Measurements from ENCODE around the gene CDC34.

The CDC34 gene, protein sequence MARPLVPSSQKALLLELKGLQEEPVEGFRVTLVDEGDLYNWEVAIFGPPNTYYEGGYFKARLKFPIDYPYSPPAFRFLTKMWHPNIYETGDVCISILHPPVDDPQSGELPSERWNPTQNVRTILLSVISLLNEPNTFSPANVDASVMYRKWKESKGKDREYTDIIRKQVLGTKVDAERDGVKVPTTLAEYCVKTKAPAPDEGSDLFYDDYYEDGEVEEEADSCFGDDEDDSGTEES
- total RNA-seq, result 17.5 to 39.6 (median 30.5) reads per million in 9 experiments

DNA sequence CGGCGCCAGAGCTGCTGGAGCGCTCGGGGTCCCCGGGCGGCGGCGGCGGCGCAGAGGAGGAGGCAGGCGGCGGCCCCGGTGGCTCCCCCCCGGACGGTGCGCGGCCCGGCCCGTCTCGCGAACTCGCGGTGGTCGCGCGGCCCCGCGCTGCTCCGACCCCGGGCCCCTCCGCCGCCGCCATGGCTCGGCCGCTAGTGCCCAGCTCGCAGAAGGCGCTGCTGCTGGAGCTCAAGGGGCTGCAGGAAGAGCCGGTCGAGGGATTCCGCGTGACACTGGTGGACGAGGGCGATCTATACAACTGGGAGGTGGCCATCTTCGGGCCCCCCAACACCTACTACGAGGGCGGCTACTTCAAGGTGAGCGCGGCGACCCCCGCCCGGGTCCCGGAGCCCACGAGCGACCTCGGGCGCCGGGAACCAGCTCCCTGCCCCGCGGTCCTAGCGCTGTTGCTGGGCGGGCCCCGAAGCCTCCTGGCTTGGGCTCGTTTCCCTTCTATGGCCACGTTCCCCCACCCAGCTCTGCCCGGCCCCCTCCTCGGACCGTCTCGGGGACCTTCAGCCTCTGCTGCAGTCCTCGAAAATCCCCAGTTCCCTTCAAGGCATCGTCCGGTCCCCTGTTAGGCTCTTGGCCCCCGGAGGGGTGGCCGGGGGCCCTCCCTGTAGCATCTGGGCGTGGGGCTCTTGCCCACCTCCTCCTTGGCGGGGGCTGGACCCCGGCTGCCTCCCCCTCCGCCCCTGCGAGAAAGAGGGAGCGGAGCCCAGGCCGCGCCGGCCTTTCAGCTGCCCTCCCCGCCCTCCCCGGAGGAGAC, at the start of gene CDC34:
CDC34 (plus strand) TSS at position 8 of the 808 bp plus-strand sequence; CDS start at position 180, 172 bp downstream.
- H3K36me3 Mint-ChIP-seq (ENCODE audit: insufficient read depth), result peaks cover 35% of the 10 kb centered on the region
- no peaks in the 10 kb centered on the region for H3K27me3 Mint-ChIP-seq
- peak within 1 kb of the TSS; percentile 59 to 69 for H3K27ac Mint-ChIP-seq
- peak within 1 kb of the TSS; percentile 83 to 84 for H3K4me3 Mint-ChIP-seq
- DNase-seq, result no peak
- ATAC-seq (replicated peaks), result peak; percentile 30
- H3K9me3 Mint-ChIP-seq, result no peaks in the 10 kb centered on the region
- peaks cover 15 to 16% of the 10 kb centered on the region in 2 donors for H3K4me1 Mint-ChIP-seq (ENCODE audit: low read depth in 2 of 2)

DNA sequence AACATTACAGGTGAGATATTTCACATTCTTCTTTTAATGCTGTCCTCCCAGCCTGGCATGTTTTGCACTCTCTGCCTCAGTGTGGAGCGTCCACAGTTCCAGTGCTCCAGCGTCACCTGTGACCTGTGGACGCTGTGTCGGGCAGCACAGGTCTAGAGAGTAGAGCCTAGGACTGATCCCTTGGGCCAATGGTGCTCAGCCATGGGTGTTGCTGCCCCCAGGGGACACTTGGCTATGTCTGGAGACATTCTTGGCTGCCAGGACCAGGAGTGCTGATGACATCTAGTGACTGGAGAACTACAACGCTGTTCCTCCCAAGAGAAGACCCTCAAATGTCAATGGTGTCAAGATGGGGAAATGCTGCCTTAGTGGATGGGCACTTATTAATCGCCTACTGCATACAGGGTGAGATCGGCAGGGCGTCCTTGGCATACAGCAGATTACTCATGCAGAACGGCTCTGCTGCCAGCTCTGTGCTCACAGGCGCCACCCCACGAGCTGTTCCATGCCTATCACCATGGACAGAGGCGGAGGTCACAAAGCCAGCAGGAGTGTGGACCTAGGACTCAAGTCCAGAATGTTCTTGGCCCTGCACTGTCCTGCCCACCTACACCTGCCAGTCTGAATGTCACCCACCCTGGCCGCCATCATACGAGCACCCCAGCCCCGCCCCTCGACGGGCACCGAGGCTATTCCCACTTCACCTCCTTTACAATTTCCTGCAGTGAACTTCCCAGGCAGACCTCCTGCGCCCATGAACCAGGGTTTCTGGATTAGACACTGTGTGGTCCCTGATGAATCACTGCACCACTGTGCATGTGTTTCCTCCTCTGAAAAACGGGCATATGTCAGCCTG, 49.1 kb upstream of the CDC34 start:
- peak overlapping the region in 1 of 2 donors; percentile 93 for H3K27ac Mint-ChIP-seq
- peaks cover 10 to 19% of the 10 kb centered on the region in 2 donors for H3K4me1 Mint-ChIP-seq (ENCODE audit: low read depth in 2 of 2)
- DNase-seq, result no peak
- no peak overlapping the region for H3K4me3 Mint-ChIP-seq
- no peak for ATAC-seq (replicated peaks)
- peaks cover 4 to 22% of the 10 kb centered on the region in 2 donors for H3K27me3 Mint-ChIP-seq
- H3K9me3 Mint-ChIP-seq, result peaks cover 14 to 19% of the 10 kb centered on the region in 2 donors
- peaks cover 38% of the 10 kb centered on the region for H3K36me3 Mint-ChIP-seq (ENCODE audit: insufficient read depth)

DNA sequence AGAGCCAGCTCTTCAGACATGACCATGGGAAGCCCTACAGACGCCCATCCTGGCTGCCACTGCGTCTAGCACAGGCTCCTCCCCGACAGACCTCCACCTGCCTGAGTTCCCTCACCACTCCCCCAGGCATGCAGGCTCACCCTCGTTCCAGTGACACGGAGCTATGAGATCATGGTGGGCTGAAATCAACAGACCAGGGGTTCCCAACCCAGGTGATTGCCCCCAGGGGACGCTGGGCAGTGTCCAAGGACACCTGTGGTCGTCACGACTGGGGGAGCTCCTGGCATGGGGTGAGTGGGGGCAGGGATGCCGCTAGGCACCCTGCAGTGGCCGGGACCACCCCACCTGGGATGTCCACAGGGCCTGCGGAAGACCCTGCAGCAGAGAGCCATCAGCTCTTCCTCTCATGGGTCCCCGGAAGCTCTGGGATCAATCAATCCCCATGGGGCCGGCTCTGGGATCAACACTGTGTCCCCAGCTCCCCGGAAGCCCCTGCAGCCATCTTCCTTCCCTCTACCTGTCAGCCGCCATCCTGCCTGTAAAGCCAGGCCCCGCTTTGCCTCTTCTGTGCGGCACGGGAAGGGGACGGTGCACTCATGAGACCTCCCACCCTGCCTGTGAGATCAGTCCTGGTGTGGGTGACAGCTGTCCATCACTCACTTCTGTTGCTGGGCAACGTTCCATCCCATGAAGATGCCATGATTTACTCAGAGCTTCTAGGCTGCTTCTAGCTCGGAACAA, 48.1 kb upstream of the CDC34 start:
- peaks cover 42% of the 10 kb centered on the region for H3K36me3 Mint-ChIP-seq (ENCODE audit: insufficient read depth)

DNA sequence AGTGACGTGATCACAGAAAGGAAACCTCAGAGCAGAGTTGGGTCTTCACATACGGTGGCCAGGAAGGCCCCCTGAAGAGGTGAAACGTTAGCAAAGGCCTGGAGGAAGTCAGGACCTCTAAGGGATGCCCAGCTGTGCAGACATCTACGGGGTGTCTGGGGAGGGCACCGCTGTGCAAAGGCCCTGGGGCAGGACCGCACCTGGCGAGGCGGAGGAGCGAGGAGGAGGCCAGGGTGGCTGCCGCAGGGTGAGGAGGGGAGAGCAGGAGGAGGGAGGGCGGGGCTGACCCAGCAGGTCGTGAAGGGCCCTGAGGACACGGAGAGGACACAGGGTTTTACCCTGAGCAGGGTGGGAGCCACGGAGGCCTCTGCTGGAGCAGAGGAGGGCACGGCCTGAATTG, 47.1 kb upstream of the CDC34 start:
- Mint-ChIP-seq H3K36me3 (ENCODE audit: insufficient read depth) (peaks cover 46% of the 10 kb centered on the region), H3K4me1 (ENCODE audit: low read depth in 2 of 2) (peaks cover 12 to 19% of the 10 kb centered on the region in 2 donors), H3K27ac (no peak overlapping the region), H3K4me3 (no peak overlapping the region), H3K9me3 (peaks cover 14 to 19% of the 10 kb centered on the region in 2 donors), H3K27me3 (peaks cover 4 to 22% of the 10 kb centered on the region in 2 donors)
- no peak for ATAC-seq (replicated peaks)
- DNase-seq, result no peak

More for the DNA sequence above, 48.1 kb upstream of the CDC34 start:
- Mint-ChIP-seq H3K4me1 (ENCODE audit: low read depth in 2 of 2) (peaks cover 10 to 19% of the 10 kb centered on the region in 2 donors), H3K4me3 (no peak overlapping the region), H3K9me3 (peaks cover 14 to 19% of the 10 kb centered on the region in 2 donors), H3K27ac (no peak overlapping the region), H3K27me3 (peaks cover 4 to 22% of the 10 kb centered on the region in 2 donors)
- DNase-seq (no peak), ATAC-seq (replicated peaks) (no peak)

DNA sequence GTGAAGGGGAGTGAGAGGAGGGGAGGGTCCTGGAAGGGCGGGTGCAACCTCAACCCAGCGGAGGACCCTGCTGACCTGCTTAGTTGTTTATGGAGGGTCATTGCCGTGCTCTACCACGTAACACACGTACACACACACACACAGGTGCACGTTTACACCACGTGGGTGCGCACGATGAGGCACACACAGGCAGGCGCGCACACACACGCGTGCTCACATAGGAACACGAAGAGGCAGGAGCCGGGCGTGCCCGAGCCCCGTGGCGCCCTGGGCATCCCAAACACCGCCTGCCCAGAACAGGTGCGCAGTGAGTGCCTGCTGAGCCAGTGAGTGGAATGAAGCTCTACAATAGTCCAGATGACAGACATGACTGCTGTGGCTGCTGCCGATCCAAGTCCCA, 46.5 kb upstream of the CDC34 start:
- Mint-ChIP-seq H3K9me3 (peaks cover 13 to 15% of the 10 kb centered on the region in 2 donors), H3K4me1 (ENCODE audit: low read depth in 2 of 2) (peaks cover 12 to 15% of the 10 kb centered on the region in 2 donors), H3K27ac (no peak overlapping the region), H3K36me3 (ENCODE audit: insufficient read depth) (peaks cover 47% of the 10 kb centered on the region), H3K4me3 (no peak overlapping the region), H3K27me3 (peaks cover 4 to 22% of the 10 kb centered on the region in 2 donors)
- DNase-seq (no peak), ATAC-seq (replicated peaks) (no peak)

DNA sequence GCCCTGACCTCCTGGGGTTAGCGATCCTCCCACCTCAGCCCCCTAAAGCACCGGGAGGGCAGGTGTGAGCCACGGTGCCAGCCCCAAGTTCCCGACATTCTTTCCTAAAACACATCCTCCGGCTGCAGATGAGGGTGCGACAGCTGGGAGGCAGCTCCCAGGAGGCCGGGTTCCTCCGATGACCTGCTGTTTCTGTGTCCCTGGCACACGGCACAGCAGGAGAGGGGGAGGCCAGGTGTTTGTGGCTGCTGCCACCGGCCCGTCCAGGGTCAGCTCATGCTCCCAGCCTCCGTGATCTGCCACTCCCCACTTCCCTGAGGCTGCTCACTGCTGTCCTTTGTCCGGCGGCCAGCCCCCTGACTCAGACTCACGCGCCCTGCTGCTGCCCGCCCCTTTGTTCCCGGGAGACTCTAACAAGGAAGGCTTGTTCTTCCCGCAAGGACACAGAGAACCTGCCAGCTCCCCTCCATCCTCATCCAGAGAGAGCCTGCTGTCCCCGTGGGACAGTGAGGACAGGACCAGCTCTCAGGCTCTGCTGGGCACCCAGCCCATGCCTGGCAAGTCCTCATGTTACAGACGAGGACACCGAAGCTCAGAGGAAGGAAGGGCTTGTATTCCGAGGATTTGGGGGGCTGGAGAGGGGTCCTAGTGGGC, 45.9 kb upstream of the CDC34 start:
- ATAC-seq (replicated peaks) (no peak), DNase-seq (no peak)
- Mint-ChIP-seq H3K27ac (no peak overlapping the region), H3K4me1 (ENCODE audit: low read depth in 2 of 2) (peaks cover 8 to 9% of the 10 kb centered on the region in 2 donors), H3K36me3 (ENCODE audit: insufficient read depth) (peaks cover 42% of the 10 kb centered on the region), H3K27me3 (peaks cover 4 to 22% of the 10 kb centered on the region in 2 donors), H3K4me3 (no peak overlapping the region), H3K9me3 (peaks cover 7 to 8% of the 10 kb centered on the region in 2 donors)

DNA sequence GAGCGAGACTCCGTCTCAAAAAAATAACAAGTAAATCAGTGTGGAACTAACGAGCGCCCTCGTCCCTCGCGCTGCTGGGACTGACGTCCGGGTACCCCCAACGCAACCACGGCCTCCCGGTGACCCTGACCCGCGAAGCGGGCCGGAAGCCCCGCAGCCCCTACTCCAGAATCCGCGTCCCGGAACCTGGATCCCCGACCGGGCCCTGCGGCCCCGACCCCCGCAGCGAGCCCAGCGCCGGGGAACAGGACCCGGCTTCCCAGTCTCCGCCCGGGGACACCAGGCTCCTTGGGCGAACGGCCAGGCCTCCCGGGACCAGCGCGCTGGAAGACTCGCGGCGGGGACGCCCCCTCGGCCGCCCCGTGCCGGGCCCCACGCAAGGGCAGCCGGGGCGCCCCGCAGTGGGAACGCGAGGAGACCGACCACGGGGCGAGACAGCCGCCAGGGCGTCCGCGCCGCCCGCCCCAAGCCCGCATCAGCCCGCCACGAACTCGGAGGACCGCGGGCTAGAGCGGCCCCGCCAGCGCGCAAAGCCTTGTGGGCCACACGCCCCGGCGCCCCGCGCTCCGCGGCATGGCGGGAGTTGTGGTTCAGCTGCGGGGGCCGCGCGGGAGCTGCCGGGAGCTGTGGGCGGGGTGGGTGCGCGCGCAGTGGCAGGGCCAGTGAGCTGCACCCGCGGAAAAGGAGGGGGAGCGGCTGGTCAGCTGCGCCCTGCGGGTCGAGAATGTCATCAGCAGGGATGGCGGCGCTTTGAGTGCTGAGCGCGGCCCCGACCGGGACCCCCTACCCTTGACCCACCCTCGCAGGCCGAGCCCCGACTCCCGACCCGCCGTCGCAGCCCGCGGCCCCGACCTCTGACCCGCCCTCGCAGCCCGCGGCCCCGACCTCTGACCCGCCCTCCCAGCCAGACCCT, 42.8 kb upstream of the CDC34 start:
- Mint-ChIP-seq H3K27me3 (peaks cover 4 to 22% of the 10 kb centered on the region in 2 donors), H3K27ac (peak overlapping the region; percentile 81 to 87), H3K9me3 (no peaks in the 10 kb centered on the region), H3K36me3 (ENCODE audit: insufficient read depth) (peaks cover 19% of the 10 kb centered on the region), H3K4me1 (ENCODE audit: low read depth in 2 of 2) (peaks cover 0 to 8% of the 10 kb centered on the region in 2 donors), H3K4me3 (peak overlapping the region; percentile 80 to 81)
- DNase-seq (peak; percentile 87 to 90 (median 88)), ATAC-seq (replicated peaks) (peak; percentile 95)

DNA sequence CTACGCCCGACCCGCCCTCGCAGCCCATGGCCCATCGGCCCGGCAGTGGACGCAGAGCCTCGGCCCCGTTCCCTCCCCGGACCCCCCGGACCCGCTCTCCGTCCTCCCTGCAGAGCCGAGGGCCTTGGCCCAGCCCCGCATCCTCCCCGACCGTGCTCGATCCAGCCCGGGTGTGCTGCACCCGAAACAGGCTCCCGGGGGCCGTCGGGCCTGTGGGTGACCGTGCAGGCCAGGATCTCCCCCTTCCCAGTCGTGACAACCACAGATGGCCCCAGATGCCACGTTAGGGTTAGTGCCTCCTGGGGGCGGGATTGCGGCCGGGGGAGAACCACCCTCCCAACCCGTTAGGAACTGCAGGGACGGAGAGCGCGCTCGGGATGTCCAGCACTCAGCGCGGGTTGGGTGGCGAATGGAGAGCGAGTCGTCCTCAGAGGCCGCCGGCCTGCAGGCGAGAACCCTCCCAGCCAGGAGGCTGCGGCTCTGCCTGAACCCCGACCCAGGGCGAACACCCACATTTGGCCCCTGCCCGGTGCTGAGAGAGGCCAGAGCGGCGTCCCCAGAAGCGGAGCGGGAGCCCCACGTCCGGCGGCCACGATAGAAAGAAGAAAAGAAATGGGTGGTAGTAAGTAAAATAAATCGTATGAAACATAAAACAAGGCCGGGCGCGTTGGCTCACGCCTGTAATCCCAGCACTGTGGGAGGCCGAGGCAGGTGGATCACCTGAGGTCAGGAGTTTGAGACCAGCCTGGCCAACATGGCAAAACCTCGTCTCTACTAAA, 42.0 kb upstream of the CDC34 start:
- Mint-ChIP-seq H3K27me3 (peaks cover 4 to 17% of the 10 kb centered on the region in 2 donors), H3K4me3 (peak overlapping the region; percentile 80 to 81), H3K27ac (peak overlapping the region in 1 of 2 donors; percentile 81), H3K9me3 (no peaks in the 10 kb centered on the region), H3K4me1 (ENCODE audit: low read depth in 2 of 2) (peaks cover 0 to 8% of the 10 kb centered on the region in 2 donors), H3K36me3 (ENCODE audit: insufficient read depth) (peaks cover 17% of the 10 kb centered on the region)
- no peak for DNase-seq
- ATAC-seq (replicated peaks), result peak; percentile 10

DNA sequence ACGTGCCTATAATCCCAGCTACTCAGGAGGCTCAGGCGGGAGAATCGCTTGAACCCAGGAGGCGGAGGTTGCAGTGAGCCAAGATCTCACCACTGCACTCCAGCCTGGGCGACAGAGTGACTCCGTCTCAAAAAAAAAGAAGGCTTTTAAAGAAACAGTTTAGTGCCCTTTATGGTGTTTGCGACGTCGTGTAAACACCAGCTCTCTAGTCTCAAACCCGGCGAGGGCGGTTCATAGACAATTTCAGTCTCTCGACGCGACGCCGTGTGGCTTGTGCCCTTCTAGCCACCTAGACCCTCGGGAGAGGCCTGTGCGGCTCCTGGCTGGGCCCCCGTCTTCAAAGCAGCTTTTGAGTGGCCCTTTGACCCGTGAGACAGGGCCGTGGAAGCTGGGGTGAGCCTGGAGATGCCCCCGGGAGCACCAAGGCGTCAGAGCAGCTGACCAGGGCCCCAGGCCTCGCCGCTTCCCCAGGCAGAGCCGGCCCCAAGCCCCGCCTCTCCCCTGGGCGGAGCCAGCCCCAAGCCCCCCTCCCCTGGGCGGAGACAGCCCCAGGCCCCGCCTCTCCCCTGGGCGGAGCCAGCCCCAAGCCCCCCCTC, 40.3 kb upstream of the CDC34 start:
- H3K4me1 Mint-ChIP-seq (ENCODE audit: low read depth in 2 of 2), result peaks cover 0 to 8% of the 10 kb centered on the region in 2 donors
- no peak overlapping the region for H3K4me3 Mint-ChIP-seq
- no peaks in the 10 kb centered on the region for H3K9me3 Mint-ChIP-seq
- ATAC-seq (replicated peaks), result no peak
- peaks cover 26% of the 10 kb centered on the region for H3K36me3 Mint-ChIP-seq (ENCODE audit: insufficient read depth)
- H3K27ac Mint-ChIP-seq, result no peak overlapping the region
- peaks cover 0 to under 1% of the 10 kb centered on the region in 2 donors for H3K27me3 Mint-ChIP-seq
- no peak for DNase-seq

DNA sequence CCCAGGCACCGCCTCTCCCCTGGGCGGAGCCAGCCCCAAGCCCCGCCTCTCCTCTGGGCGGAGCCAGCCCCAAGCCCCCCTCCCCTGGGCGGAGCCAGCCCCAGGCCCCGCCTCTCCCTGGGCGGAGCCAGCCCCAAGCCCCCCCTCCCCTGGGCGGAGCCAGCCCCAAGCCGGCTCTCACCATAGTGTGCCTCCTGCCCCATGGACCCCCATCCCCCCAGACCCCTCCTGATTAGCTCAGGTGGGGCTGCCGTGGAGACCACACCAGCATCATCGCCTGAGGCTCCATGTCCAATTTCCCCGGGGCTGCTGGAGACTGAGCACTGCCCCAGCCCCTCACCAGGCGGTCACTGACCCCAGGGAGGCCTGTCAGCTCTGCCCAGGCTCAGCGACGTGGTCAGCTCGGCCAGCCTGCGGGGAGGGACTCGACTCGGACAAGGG, 39.4 kb upstream of the CDC34 start:
- DNase-seq (peak; percentile 30 to 35 (median 31)), ATAC-seq (replicated peaks) (no peak)
- Mint-ChIP-seq H3K4me1 (ENCODE audit: low read depth in 2 of 2) (peaks cover 0 to 8% of the 10 kb centered on the region in 2 donors), H3K36me3 (ENCODE audit: insufficient read depth) (peaks cover 26% of the 10 kb centered on the region), H3K4me3 (no peak overlapping the region), H3K9me3 (no peaks in the 10 kb centered on the region), H3K27me3 (no peaks in the 10 kb centered on the region), H3K27ac (no peak overlapping the region)
